D721Med (cell line): ENCODE results near the gene TUBB3.

Experiments used
- DNase-seq: peaks from one replicate; pipeline ENCODE4 v3.0.0; 2011; ENCODE audit warnings: low spot score; ENCODE audit not compliant: insufficient read length
- FAIRE-seq: peaks from 2 replicates; lab custom pipeline; 2011; peaks lifted over from hg19 to GRCh38; lab: Jason Lieb, UNC
- TF ChIP-seq, protein P1 (sequence below): IDR thresholded peaks from 2 replicates; pipeline ENCODE4 v1.5.1; 2012; ENCODE audit warnings: mild to moderate bottlenecking, control low read depth; ENCODE audit not compliant: insufficient read depth; ENCODE audit errors: missing control alignments

TUBB3 gene

DNA sequence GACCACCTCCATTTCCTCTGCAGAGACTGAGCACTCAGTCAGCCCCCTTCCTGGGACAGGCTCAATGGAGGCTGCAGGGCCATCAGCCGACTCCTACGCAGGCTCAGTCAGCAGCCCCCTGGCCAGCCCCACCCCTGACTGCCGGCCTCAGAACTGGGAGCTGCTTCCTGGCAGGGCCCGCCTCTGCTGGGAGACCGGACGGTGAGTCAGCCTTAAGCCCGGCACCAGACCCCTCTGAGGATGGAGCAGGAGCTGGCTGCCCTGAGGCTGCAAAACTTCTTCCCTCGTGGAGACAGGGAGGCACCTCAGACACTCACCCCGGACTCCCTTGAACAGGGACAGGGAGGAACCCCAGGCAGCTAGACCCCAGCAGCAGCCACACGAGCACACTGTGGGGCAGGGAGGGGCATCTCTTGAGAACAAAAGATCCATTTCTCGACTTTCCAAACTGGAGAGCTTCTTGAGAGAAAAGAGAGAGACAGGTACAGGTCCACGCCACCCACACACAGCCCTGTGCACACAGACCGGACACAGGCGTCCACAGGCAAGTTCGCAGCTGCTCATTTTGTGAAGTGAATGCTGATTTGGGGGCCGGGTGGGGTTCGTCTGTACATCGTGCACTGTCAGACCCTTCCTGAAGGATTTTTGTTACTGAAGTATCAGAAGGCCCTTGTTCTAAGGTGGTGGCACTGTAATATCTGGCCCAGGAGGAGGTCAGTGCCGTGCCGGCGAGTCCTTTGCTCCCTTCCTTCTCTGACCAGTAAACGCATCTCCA lies 1.3 kb upstream of the TUBB3 start:
- DNase-seq: no peak
- FAIRE-seq: no peak
- TF ChIP-seq, protein P1, sequence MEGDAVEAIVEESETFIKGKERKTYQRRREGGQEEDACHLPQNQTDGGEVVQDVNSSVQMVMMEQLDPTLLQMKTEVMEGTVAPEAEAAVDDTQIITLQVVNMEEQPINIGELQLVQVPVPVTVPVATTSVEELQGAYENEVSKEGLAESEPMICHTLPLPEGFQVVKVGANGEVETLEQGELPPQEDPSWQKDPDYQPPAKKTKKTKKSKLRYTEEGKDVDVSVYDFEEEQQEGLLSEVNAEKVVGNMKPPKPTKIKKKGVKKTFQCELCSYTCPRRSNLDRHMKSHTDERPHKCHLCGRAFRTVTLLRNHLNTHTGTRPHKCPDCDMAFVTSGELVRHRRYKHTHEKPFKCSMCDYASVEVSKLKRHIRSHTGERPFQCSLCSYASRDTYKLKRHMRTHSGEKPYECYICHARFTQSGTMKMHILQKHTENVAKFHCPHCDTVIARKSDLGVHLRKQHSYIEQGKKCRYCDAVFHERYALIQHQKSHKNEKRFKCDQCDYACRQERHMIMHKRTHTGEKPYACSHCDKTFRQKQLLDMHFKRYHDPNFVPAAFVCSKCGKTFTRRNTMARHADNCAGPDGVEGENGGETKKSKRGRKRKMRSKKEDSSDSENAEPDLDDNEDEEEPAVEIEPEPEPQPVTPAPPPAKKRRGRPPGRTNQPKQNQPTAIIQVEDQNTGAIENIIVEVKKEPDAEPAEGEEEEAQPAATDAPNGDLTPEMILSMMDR: no peak

DNA sequence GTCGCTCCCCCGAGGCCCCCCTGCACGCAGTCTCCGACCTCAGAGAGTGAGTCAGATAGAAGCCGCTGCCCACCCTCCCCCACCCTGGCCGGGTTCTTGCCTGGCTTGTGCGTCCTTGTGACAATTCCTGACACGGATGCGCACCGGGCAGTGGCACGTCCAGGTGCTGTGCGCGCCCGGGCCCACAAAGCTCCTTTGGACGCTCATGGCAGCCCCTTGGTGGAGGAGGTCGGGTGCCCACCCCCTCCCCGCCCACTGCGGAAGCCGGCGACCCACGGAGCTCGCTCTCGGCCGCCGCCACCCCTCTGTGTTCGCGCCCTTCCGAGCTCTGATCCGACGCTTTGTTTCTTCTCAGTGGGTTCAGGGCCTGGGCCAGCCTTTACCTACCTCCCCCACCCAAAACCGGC lies 662 bp upstream of the TUBB3 start:
- TF ChIP-seq, protein P1: no peak
- DNase-seq (no peak), FAIRE-seq (no peak)

DNA sequence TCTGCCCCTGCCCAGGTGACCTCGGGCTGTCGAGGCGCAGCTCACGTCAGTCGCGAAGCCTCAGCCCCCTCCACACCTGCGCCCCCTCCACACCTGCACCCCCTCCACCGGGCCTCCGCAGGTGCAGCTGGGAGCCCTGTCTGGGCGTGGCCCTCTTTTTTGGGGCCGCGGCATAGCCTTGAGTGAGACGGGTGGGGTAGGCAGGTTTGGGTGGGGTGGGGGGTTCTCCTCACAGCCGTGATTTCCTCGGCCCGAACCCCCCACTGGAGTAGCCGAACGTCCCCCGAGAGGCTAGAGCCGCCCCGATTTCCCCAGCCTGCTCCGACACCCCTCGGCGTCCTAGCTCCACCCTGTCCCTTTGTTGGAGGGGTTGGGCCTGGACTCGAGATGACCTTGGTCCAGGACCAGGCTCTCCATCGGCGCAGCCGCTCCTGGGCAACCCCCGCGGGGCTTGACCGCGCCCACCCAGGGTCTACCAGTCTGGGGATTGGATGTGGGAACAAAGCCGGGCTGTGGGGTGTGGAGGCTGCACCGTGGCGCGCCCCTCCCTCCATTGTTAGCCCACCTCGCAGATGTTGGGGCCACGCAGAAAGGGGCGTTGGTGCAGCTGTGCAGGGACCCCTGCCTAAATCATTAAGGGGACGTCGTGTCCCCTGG lies 626 bp downstream of the TUBB3 start:
- TF ChIP-seq, protein P1: no peak
- FAIRE-seq: no peak

DNA sequence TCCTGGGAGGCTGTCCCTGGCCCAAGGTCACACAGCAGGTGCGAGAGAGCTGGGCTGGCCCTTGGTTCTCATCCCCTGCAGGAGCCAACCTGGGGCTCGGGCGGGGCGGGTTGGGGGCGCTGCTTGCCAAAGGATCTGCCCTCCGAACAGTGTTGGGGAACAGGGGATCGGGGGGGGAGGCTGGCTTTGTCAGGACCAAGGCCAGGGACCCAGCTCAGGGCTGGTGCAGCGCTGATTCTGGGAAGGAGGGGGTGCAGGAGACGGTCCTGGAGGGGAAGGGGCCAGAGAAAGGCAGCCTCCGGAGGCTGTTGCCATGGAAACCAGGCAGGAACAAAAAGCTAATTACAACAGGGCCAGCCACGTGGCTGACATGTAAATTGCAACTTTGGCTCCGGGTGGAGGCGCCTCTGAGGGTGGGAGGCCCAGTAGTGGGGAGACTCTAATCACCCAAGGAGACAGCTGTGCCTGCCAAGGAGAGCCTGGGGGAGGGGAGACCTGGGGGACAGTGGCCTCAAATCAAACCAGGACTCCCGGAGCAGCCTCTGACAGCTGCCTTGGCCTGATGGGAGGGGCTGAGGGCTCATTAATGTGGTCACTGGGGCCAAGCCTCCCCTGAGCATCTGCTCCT lies 1.3 kb downstream of the TUBB3 start:
- FAIRE-seq: no peak
- no peak for DNase-seq
- TF ChIP-seq, protein P1: no peak

More for the DNA sequence above, 626 bp downstream of the TUBB3 start:
- no peak for DNase-seq

DNA sequence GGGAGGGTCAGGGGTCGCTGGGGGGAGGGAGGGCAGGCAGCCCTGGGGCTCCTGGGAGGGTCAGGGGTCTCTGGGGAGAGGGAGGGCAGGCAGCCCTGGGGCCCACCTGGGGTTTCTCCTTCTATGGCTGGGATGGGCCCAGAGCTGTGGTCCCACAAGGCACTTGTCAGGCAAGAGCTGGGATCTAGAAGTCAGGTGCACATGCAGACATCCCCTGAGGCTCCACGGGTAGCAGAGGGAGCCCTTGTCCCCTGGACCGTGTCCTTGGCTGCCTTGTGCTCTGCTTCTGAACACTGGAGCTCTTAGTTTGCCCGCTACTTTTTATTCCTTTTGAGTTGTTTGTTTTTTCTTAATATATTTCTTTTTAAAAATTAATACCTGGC lies 1.8 kb downstream of the TUBB3 start:
- DNase-seq (no peak), FAIRE-seq (no peak)
- TF ChIP-seq, protein P1: no peak

DNA sequence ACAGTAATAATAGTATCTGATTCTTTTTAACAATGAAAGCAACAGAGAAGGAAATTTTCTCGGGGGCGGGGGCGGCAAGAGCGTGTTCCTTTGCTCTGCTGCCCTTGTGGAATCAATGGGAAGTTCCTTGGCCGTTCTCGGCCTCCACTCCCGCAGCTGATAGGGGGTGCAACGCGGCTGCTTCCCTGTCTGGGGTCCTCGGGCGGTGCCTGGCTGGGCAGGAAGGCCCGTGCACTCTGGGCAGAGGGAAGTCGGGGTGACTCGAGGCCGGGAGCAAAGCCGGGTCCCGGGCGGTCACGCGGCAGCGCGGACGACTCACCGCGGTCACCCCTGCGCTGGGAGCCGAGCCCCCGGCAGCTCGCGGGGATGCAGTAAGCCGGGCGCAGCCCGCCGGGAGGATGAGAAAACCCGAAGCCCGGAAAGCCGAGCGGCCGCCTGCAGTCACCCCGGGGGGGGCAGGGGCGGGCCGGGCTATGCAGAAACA lies 2.5 kb downstream of the TUBB3 start:
- DNase-seq (no peak), FAIRE-seq (no peak)
- TF ChIP-seq, protein P1: no peak
